Amniotic epithelial cell (primary cell): ENCODE results near the gene EML6.
A peak's percentile ranks its signal among the peaks of the same experiment; 100 is the strongest.

Experiments used
- DNase-seq: peaks from one replicate; pipeline ENCODE4 v3.0.0-alpha.2; 2010; ENCODE audit warnings: low read depth

Gene EML6

GRCh38 chr2:54757500-54757899 lies 34.0 kb downstream of the EML6 start:
- peak; percentile 79 for DNase-seq

- DNase-seq, result no peak
Observed at GRCh38 chr2:54758951-54759350, 35.5 kb downstream of the EML6 start.

- no peak for DNase-seq
Observed at GRCh38 chr2:54760310-54760709, 36.8 kb downstream of the EML6 start.

- no peak for DNase-seq
Observed at GRCh38 chr2:54763636-54764291, 40.3 kb downstream of the EML6 start.

- peak; percentile 76 for DNase-seq
Observed at GRCh38 chr2:54767921-54768320, 44.5 kb downstream of the EML6 start.

- DNase-seq, result no peak
Observed at GRCh38 chr2:54768772-54769428, 45.4 kb downstream of the EML6 start.

- DNase-seq, result no peak
Observed at GRCh38 chr2:54770211-54770610, 46.7 kb downstream of the EML6 start.

- no peak for DNase-seq
Observed at GRCh38 chr2:54770676-54771075, 47.2 kb downstream of the EML6 start.

GRCh38 chr2:54771166-54771885 lies 47.9 kb downstream of the EML6 start:
- no peak for DNase-seq

GRCh38 chr2:54772110-54772509 lies 48.6 kb downstream of the EML6 start:
- peak; percentile 54 for DNase-seq

GRCh38 chr2:54772531-54772930 lies 49.1 kb downstream of the EML6 start:
- DNase-seq, result no peak

- DNase-seq, result no peak
Observed at GRCh38 chr2:54773233-54773632, 49.8 kb downstream of the EML6 start.

GRCh38 chr2:54773838-54774237 lies 50.4 kb downstream of the EML6 start:
- DNase-seq, result no peak

- no peak for DNase-seq
Observed at GRCh38 chr2:54775710-54776109, 52.2 kb downstream of the EML6 start.

- no peak for DNase-seq
Observed at GRCh38 chr2:54776494-54776893, 53.0 kb downstream of the EML6 start.

GRCh38 chr2:54783349-54783748 lies 59.9 kb downstream of the EML6 start:
- DNase-seq, result no peak

- DNase-seq, result no peak
Observed at GRCh38 chr2:54787270-54787669, 63.8 kb downstream of the EML6 start.

GRCh38 chr2:54787755-54788366 lies 64.4 kb downstream of the EML6 start:
- no peak for DNase-seq

GRCh38 chr2:54789878-54790277 lies 66.4 kb downstream of the EML6 start:
- DNase-seq, result no peak

- DNase-seq, result no peak
Observed at GRCh38 chr2:54791831-54792230, 68.4 kb downstream of the EML6 start.

- no peak for DNase-seq
Observed at GRCh38 chr2:54797307-54797706, 73.8 kb downstream of the EML6 start.

- no peak for DNase-seq
Observed at GRCh38 chr2:54801352-54801751, 77.9 kb downstream of the EML6 start.
